ENCODE measurements around the gene FOLR2.
"Not testable (repeated sequence)": the region's sequence is repeated elsewhere in the genome, so short reads cannot be mapped to it uniquely, and the experiment has no call there.

The FOLR2 gene

DNA sequence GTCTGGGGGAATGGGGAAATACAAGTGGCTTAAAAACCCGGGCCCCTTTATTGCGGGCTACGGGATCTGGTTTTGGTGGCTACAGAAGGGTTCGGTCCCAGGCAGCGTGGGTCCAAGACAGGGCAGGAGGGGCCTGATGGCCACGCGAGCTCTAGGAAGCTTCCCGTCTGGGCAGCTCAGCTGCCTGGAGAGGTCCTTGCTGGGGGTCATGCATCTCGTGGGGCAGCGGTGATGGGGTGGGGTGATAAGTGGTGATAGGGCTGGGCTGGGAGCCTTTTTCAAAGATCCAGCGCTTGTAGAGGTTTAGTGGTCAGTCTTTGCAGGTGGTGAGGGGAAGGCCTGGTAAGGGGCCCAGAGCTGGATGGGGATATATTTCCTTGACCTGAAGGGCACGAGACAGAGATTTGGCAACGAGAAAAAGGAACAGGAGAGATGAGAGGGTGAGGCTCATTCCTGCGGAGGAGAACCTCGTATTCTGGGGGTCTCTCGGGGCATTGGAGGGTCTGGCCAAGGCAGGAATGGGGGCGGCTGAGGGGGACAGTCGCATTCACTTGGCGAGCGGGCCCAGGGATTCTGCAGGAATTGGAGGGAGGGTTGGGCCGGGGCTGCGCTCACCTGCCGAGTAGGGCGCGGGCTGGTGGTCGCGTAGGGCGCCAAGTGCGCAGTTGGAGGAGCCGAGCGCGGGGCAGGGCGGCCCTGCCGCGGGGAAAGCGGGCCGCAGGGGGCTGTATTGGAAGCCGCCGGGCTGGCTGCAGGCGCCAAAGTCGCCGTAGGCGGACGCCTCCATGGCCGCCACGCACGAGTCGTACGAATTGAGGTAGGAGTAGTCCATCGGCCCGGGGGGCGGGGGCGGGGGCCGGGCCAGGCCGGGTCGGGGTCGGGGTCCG, 26.8 kb downstream of the FOLR2 start:
- DNase-seq, result no peak

GRCh38 chr11:72244060-72244360, 27.4 kb downstream of the FOLR2 start, which contains the start of gene PHOX2A:
TSS of gene PHOX2A (minus strand) at chr11:72244176. CDS start at chr11:72244004, 172 bp downstream.
- no peak for DNase-seq

DNA sequence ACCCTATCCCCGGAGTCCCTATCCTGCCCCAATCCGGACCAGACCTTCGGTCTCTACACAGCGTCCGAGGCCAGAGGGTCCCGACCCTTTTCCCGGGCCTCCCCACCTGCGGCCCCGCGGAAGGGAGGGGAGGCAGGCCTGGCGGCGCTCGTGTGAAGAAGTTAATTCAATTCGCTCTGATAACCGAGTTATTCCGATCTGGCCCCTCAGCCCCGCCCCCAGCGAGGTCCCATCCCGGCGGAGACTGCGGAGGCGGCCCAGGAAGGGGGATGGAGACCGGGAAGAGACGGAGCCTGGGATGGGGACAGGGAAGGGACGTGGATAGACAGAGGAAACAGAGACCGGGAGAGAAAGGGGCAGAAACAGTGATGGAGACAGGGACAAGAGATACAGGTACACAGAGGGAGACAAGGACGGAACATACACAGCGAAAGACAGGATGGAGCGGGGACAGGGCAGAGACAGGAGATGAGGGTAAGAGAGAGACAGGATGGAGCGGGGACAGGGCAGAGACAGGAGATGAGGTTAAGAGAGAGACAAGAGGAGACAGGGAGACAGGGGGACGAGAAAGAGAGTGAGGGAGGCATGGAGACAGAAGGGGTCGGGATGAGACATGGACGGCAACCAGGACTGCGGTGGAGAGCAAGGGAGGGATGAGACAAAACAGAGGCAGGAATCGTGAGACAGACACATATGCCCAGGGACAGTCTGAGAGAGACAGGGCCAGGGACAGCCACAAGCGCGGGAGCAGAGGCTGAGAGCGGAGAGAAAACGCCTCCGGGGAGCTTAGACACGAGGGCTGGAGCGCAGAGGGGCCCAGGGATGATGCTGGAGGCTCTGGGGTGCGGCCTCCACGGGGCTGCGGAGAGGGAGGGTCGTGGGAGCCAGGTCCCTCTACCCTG, 28.0 kb downstream of the FOLR2 start:
- no peak for DNase-seq

DNA sequence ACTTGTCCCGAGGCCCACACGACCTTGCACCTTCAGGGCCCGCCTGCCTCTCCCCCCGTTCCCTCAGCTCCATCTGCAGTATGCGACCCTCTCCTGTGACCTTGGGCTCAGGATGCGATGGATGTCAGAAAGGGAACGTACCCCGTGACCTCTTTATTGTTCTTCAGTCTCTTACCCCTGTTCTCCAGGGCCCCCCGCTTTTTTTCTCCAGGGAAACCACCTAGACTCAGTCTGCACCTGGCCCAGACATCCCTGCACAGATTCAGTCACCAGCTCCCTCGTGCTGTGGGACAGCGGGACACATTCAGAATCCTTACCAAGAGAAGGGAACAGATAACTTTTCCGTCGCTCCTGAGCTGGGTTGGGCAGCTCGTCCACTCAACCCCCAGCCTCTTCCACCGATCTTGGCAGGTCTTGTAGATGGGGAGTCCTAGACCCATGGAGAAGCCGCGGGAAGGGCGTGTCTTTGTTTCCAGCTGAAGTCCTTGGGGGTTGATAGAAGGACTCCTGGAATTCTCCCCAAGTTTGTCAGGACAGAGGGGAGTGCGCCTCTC, 28.7 kb downstream of the FOLR2 start:
- no peak for DNase-seq

DNA sequence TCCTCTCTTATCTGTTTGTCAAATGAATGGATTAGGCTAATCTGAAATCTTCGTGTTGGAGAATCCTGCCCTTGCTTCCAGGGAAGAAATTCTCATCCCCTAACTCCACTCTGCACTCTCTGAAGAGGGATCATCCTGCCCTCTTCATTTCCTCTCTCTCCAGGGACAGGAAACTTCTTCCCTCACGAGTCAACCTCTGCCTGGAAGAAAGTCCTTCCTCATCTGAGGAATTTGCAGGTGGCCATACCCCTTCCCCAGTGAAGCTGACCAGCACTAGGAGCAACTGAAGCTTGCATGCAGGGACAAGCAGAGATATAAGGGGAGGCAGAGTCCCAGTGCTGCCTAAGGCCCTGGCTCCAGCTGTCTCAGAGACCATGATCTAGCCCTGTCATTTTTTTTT, 31.0 kb downstream of the FOLR2 start:
- no peak for DNase-seq

DNA sequence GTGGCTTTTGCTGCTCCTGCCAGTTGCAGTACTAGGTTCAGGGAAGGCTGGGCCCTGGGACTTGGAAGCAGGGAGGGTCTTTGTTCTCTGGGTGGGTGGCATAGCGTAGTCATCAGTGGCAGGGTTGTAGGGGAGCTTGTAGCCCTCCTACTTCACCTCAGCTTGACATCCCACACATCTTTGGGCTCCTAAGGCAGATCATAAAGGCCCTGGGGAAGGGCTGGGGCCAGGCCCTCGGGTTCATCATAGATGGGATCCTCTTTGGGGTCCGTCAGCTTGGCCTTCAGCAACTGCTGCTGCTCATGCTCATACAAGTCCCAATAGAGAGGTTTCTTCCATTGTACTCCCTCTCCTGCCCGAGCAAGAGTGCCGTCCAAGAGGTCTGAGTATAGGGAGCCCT, 33.4 kb downstream of the FOLR2 start:
- no peak for DNase-seq

DNA sequence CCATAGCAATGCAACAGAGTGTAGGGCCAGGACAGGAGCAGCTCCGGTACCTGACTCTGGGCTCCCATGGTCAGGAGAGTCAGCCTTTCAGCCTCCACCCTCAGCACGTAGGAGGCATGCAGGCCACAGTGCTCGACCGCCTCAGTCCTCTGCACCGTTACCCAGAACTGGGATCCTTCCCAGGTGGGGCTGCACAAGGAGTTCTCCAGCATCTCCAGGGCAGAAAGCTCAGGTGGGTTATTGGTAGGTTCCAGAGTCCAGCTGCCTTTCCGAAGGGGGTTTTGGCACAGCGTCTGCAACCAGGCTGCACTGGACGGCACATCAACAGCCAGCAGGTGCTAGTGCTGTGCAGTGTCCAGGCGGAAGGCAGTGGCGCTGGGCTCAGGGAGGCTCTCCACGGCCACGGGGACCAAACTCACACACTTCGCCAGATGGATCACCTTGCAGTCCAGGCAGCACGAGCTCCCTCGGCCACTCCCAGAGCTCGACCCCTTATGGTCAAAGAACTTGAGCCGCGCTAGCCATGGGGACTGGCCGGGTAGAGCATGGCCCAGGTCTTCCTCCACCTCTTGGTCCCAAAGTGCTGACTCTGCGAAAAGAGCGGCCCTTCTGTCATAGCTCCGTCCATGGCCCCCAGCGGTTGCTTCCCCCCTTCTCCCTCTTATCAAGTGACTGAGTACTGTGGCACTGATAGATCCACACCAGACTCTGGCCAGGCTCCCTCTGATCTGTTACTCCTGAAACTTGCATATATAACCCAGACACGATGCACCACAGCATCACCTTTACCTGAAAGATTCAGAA, 34.3 kb downstream of the FOLR2 start:
- no peak for DNase-seq

DNA sequence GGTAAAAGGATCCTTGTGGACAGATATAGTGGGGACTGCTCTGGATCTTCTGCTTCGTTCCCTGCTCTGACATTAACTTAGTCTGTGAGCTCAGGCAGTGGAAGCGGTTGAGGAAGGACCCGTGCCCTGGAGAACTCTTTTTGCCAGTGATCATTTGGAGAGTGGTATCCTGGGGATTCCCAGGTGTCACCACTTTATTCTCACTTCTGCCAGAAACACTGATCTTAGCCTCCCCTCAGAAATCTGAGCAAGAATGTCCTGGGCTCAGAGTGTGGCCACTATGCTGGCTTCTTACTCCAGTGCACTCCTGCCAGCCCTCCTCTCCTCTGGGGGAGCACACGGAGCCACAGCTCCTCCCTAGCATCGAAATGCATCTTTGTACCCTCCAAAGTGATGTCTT, 35.0 kb downstream of the FOLR2 start:
- DNase-seq, result no peak

GRCh38 chr11:72253392-72253791, 36.8 kb downstream of the FOLR2 start:
- no peak for DNase-seq

- DNase-seq, result no peak
Measured at GRCh38 chr11:72254299-72254993, 37.9 kb downstream of the FOLR2 start.

GRCh38 chr11:72257570-72257969, 41.0 kb downstream of the FOLR2 start:
- DNase-seq, result no peak

DNA sequence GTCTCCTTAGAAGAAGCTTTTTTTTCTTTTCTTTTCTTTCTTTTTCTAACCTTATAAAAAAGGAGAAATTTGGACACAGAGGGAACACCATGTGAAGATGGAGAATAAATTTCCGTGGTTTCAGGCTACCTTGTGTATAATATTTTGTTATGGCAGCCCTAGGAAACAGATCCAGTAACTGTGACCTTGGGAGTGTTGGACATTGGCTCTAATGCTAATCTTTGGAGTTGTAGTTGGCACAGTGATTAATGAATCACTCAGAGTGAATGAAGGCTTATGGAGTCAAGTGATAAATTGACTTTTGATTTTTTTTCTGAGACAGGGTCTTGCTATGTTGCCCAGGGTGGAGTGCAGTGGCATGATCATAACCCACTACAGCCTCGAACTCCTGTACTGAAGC, 42.9 kb downstream of the FOLR2 start:
- no peak for DNase-seq

- DNase-seq, result no peak
Measured at GRCh38 chr11:72260574-72260973, 44.0 kb downstream of the FOLR2 start.

DNA sequence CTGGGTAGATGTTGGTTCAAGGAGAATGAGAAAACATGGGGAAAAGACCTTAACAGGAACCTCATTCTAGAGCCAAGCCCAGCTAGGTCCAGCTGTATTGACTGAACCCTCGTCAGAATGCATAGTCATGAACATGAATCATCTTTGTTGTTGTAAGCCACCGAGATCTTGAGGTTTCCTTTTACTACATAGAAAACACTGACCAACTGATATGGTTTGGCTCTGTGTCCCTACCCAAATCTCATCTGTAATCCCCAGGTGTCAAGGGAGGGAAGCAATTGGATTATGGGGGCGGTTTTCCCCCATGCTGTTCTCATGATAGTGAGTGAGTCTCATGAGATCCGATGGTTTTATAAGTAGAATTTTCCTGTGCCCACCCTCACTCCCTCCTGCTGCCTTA, 46.8 kb downstream of the FOLR2 start:
- no peak for DNase-seq

DNA sequence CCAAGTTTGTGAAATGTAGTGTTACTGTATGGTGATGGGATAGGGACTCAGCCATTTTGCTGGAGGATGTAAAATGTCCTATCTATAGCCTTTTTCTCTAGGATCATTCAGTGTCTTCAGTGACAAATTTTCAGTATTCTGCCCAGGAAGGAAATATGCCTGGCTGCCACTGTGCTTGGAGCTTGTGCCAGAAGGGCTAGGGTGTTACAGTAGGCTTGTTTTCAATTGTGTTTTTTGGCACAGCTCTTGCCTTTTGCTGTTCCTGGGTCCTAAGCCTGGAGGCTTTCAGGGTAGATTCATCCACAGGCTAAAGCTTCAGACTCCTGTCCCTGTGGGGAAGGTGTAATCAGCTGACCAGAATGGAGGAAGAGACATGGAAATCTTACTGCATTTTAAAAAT, 49.4 kb downstream of the FOLR2 start:
- DNase-seq, result no peak

- DNase-seq, result not testable (repeated sequence)
Measured at GRCh38 chr11:72266960-72267359, 50.4 kb downstream of the FOLR2 start.

GRCh38 chr11:72267956-72268617, 51.5 kb downstream of the FOLR2 start:
- DNase-seq, result no peak

Data from stimulated activated CD4-positive, alpha-beta T cell treated with anti-CD3 and anti-CD28 coated beads, Interleukin-12 subunit alpha, Interleukin-12 subunit beta, amount 100 ng/mL, for 4 hours (primary cell).